Spleen (tissue), 11 donors: ENCODE results near the gene UNC13A. TPM values are rescaled to one million over a fixed set of nuclear protein-coding genes. Genes with fewer than 3 reads are reported as not detected.

Experiments
- DNase-seq: peaks from one replicate; pipeline ENCODE4 v3.0.0-alpha.2; 2020
- H3K27ac ChIP-seq, 8 donors: fragments of 200-600 bp; sonication (generic) in 7 of 8; 1 replicate in 4 of 8; 2 replicates in 4 of 8; pipeline versions ENCODE4 v1.5.0 to v1.8.0; 2016 to 2021; ENCODE audit warnings: inconsistent platforms in 4 of 8, mild to moderate bottlenecking in 4 of 8, moderate library complexity in 1 of 8
- H3K27me3 ChIP-seq, 7 donors: fragments of 200-600 bp; sonication (generic) in 6 of 7; replicated peaks in 1 of 7; 1 replicate in 4 of 7; 2 replicates in 3 of 7; pipeline versions ENCODE4 v1.5.0 to v1.8.0; 2016 to 2021; ENCODE audit warnings: inconsistent platforms in 3 of 7, mild to moderate bottlenecking in 1 of 7
- H3K36me3 ChIP-seq, 6 donors: fragments of 200-600 bp; sonication (generic) in 5 of 6; 1 replicate in 4 of 6; 2 replicates in 2 of 6; pipeline versions ENCODE4 v1.5.0 to v1.8.0; 2016 to 2021; ENCODE audit warnings: inconsistent platforms in 2 of 6
- H3K4me1 ChIP-seq, 6 donors: fragments of 200-600 bp; sonication (generic) in 5 of 6; 1 replicate in 3 of 6; 2 replicates in 3 of 6; pipeline versions ENCODE4 v1.5.0 to v1.8.0; 2016 to 2021; ENCODE audit warnings: inconsistent platforms in 3 of 6
- H3K4me3 ChIP-seq, 8 donors: fragments of 200-600 bp; sonication (generic) in 7 of 8; 1 replicate in 4 of 8; 2 replicates in 4 of 8; pipeline versions ENCODE4 v1.5.0 to v1.8.0; 2016 to 2021; ENCODE audit warnings: inconsistent platforms in 4 of 8, mild to moderate bottlenecking in 4 of 8, moderate library complexity in 2 of 8
- H3K9me3 ChIP-seq, 8 donors: fragments of 200-600 bp; sonication (generic) in 7 of 8; 1 replicate in 4 of 8; 2 replicates in 4 of 8; pipeline versions ENCODE4 v1.5.0 to v1.8.0; 2016 to 2021; ENCODE audit warnings: inconsistent platforms in 4 of 8
- CTCF ChIP-seq, 11 experiments: fragments of 200-600 bp in 7 of 11; fragments of 450-650 bp in 4 of 11; sonication (generic) in 4 of 11; IDR thresholded peaks in 8 of 11; conservative IDR thresholded peaks in 3 of 11; 1 replicate in 7 of 11; 2 replicates in 4 of 11; pipeline versions ENCODE4 v1.4.0 to v1.8.0; 2016 to 2021; ENCODE audit warnings: antibody characterized with exemption in 11 of 11, inconsistent platforms in 4 of 11, mild to moderate bottlenecking in 1 of 11
- POLR2A ChIP-seq, 3 donors: fragments of 450-650 bp; IDR thresholded peaks; one replicate each; pipeline ENCODE4 v1.5.1; 2017; ENCODE audit warnings: antibody characterized with exemption in 3 of 3, mild to moderate bottlenecking in 1 of 3
- POLR2AphosphoS5 ChIP-seq, 3 donors: sonication (generic); formaldehyde crosslinking; IDR thresholded peaks; one replicate each; pipeline ENCODE4 v1.5.1; 2017; ENCODE audit warnings: antibody characterized with exemption in 3 of 3
- WGBS, 5 donors: extraction: QIAGEN DNeasy Blood & Tissue Kit in 3 of 5; methylation state at CpG; one replicate each; pipeline versions ENCODE4 v1.1.5 to v1.1.7; 2013 to 2018; 5-methylcytosine and 5-hydroxymethylcytosine counted together
- intact Hi-C: fragments of 100-400 bp; cut with DNase I; formaldehyde crosslinking; loops from one replicate; pipeline ENCODE4 v1.15.0; 2023; ENCODE audit warnings: low total_unique reads
- polyA plus RNA-seq, 3 donors: library from polyadenylated mRNA; stranded (reverse); fragments of 200-250 nt; gene quantifications; one replicate each; pipeline ENCODE4 v1.2.1, GENCODE V29; 2013
- total RNA-seq, 7 donors: library from RNA; depleted of rRNA in 3 of 7; stranded (reverse); fragments of >200 nt in 3 of 7; fragmentation: NEBNext Ultra II Directional in 4 of 7; extraction: Animal tissue kit (Norgen Biotek cat#: 25700) in 4 of 7; gene quantifications; one replicate each; pipeline versions ENCODE4 v1.1.0 to v1.2.1, GENCODE V29; 2016 to 2021
- donor health status: healthy with polysubstance abuse.
- donor health status: DM: no; HTN: no; CAD: no; lungs with moderate emphysema.
- donor health status: DM: no; HTN: no; CAD: no.
- donor health status: Bipolar disorder and iron deficiency.
- donor health status: healthy.
- donor health status: DM: no; HTN: no; CAD: no.
- donor health status: DM: yes; HTN: yes; CAD: no.

UNC13A gene
- total and polyA plus RNA-seq, 10 donors, result 0.73 to 10.7 (median 5.0) TPM

- Histone ChIP-seq H3K36me3 (peaks cover 0 to 86% (median 68%) of the 10 kb centered on the region in 6 donors), H3K9me3 (no peaks in the 10 kb centered on the region)
- peak in 7 of 11 experiments; percentile 5 to 55 (median 23) for TF ChIP-seq CTCF (IDR thresholded peaks at IDR 0.05 in 8 of 11, conservative IDR thresholded peaks at IDR 0.05 in 3 of 11)
- peak in 1 of 3 donors; percentile 29 for TF ChIP-seq POLR2AphosphoS5 (IDR thresholded peaks at IDR 0.05)
- TF ChIP-seq POLR2A (IDR thresholded peaks at IDR 0.05), result no peak
Observed at GRCh38 chr19:17725422-17726078, 37.4 kb upstream of the UNC13A start.

GRCh38 chr19:17724655-17725054 lies 36.5 kb upstream of the UNC13A start:
- no peak overlapping the region for H3K27ac ChIP-seq
- H3K4me1 ChIP-seq, result peaks cover 24 to 68% (median 39%) of the 10 kb centered on the region in 6 donors
- intact Hi-C loops, result no loop called here
- H3K27me3 ChIP-seq, result no peaks in the 10 kb centered on the region
- no peak for DNase-seq
- H3K36me3 ChIP-seq, result peaks cover 0 to 77% (median 62%) of the 10 kb centered on the region in 6 donors
- WGBS, 5 donors, result 92 to 100% (median 97%) methylated on average over 5 to 7 of the region's 7 CpGs
- H3K9me3 ChIP-seq, result no peaks in the 10 kb centered on the region
- TF ChIP-seq POLR2AphosphoS5 (IDR thresholded peaks at IDR 0.05) (no peak), POLR2A (IDR thresholded peaks at IDR 0.05) (no peak), CTCF (IDR thresholded peaks at IDR 0.05 in 8 of 11, conservative IDR thresholded peaks at IDR 0.05 in 3 of 11) (no peak)
- H3K4me3 ChIP-seq, result no peak overlapping the region

More at GRCh38 chr19:17725422-17726078, 37.4 kb upstream of the UNC13A start:
- H3K4me3 ChIP-seq, result no peak overlapping the region
- DNase-seq, result no peak
- intact Hi-C loops, result no loop called here
- H3K27me3 ChIP-seq, result no peaks in the 10 kb centered on the region
- 92 to 95% (median 93%) methylated on average over 9 to 21 of the region's 21 CpGs for WGBS, 5 donors
- no peak overlapping the region for H3K27ac ChIP-seq
- peaks cover 18 to 68% (median 30%) of the 10 kb centered on the region in 6 donors for H3K4me1 ChIP-seq

GRCh38 chr19:17722655-17723240 lies 34.6 kb upstream of the UNC13A start:
- WGBS, 5 donors, result 81 to 93% (median 86%) methylated on average over 12 of the region's 12 CpGs
- Histone ChIP-seq H3K27me3 (no peaks in the 10 kb centered on the region), H3K4me1 (peaks cover 34 to 66% (median 50%) of the 10 kb centered on the region in 6 donors), H3K4me3 (no peak overlapping the region), H3K9me3 (no peaks in the 10 kb centered on the region), H3K27ac (peak overlapping the region in 2 of 8 donors; percentile 21 to 88), H3K36me3 (peaks cover 0 to 58% (median 44%) of the 10 kb centered on the region in 6 donors)
- TF ChIP-seq CTCF (IDR thresholded peaks at IDR 0.05 in 8 of 11, conservative IDR thresholded peaks at IDR 0.05 in 3 of 11) (no peak), POLR2A (IDR thresholded peaks at IDR 0.05) (no peak), POLR2AphosphoS5 (IDR thresholded peaks at IDR 0.05) (no peak)
- no peak for DNase-seq
- intact Hi-C loops, result no loop called here

- Histone ChIP-seq H3K4me3 (peak overlapping the region in 2 of 8 donors; percentile 88 to 98), H3K27ac (peak overlapping the region in 5 of 8 donors; percentile 20 to 90 (median 86)), H3K27me3 (no peaks in the 10 kb centered on the region), H3K36me3 (peaks cover 0 to 49% (median 35%) of the 10 kb centered on the region in 6 donors), H3K4me1 (peaks cover 37 to 73% (median 60%) of the 10 kb centered on the region in 6 donors), H3K9me3 (no peaks in the 10 kb centered on the region)
- DNase-seq, result no peak
- 16 to 40% (median 26%) methylated on average over 4 to 8 of the region's 8 CpGs for WGBS, 5 donors
- peak; percentile 63 to 75 (median 75) for TF ChIP-seq POLR2AphosphoS5 (IDR thresholded peaks at IDR 0.05)
- no peak for TF ChIP-seq POLR2A (IDR thresholded peaks at IDR 0.05)
- no peak for TF ChIP-seq CTCF (IDR thresholded peaks at IDR 0.05 in 8 of 11, conservative IDR thresholded peaks at IDR 0.05 in 3 of 11)
- intact Hi-C loops, result no loop called here
Observed at GRCh38 chr19:17721821-17722220, 33.7 kb upstream of the UNC13A start.
